HepG2 (cell line): ENCODE data around the gene SHQ1. TPM values are rescaled to one million over a fixed set of nuclear protein-coding genes. Genes with fewer than 3 reads are reported as not detected.

Experiments used
- ATAC-seq: fragments of 200-7000 bp; cut with Tn5 transposase; 3 replicates; pipeline ENCODE4 v1.9.1; 2020; ENCODE audit warnings: mild to moderate bottlenecking, moderate library complexity
- Bru-seq: library from RNA; stranded (reverse); fragments of 400-500 nt; gene quantifications from one replicate; lab custom pipeline; 2021; lab: Mats Ljungman, UMichigan
- BruChase-seq, 2 experiments: library from RNA; stranded (reverse); fragments of 400-500 nt; gene quantifications; one replicate each; lab custom pipeline; 2021; lab: Mats Ljungman, UMichigan
- BruUV-seq: library from RNA; stranded (reverse); fragments of 400-500 nt; replicated peaks from 2 replicates; lab custom pipeline; 2021; lab: Mats Ljungman, UMichigan
- CTCF ChIA-PET: fragments of 300-600 bp; formaldehyde crosslinking; extraction: SDS; loops from one replicate; lab custom pipeline; 2021; ENCODE audit warnings: low total read pairs, inconsistent platforms, low intra/inter-chr PET ratio; lab: Yijun Ruan, JAX
- POLR2A ChIA-PET: fragments of 350-600 bp; sonication (Branson Sonifier 250); formaldehyde crosslinking; loops from one replicate; lab custom pipeline; 2020; ENCODE audit warnings: antibody characterized with exemption, inconsistent platforms; lab: Yijun Ruan, JAX
- DNase-seq: peaks from one replicate; pipeline ENCODE4 v3.0.0-alpha.2; 2015; ENCODE audit warnings: low spot score
- FAIRE-seq: peaks from 3 replicates; lab custom pipeline; 2011; peaks lifted over from hg19 to GRCh38; lab: Jason Lieb, UNC
- H2AFZ ChIP-seq: one replicate; pipeline ENCODE4 v1.6.1; 2011; ENCODE audit warnings: low read length, inconsistent platforms
- H3K27ac ChIP-seq: fragments of 300-600 bp; 3 replicates; pipeline ENCODE4 v1.8.0; 2011; ENCODE audit warnings: mixed run types, mild to moderate bottlenecking, mixed read lengths, low read length, inconsistent platforms; ENCODE audit not compliant: insufficient read depth; ENCODE audit errors: extremely low read length
- H3K27me3 ChIP-seq, 2 experiments: fragments of 200-600 bp in 1 of 2; 2 replicates in 1 of 2; 3 replicates in 1 of 2; pipeline versions ENCODE4 v1.6.0 to v1.8.0; 2011; ENCODE audit warnings: low read length in 2 of 2, mild to moderate bottlenecking in 2 of 2, moderate library complexity in 2 of 2, inconsistent platforms in 1 of 2; ENCODE audit not compliant: insufficient read depth in 2 of 2, control insufficient read depth in 1 of 2
- H3K36me3 ChIP-seq, 2 experiments: fragments of 200-600 bp in 1 of 2; replicated peaks in 1 of 2; 2 replicates in 1 of 2; 3 replicates in 1 of 2; pipeline versions ENCODE4 v1.5.1 to v1.8.0; 2011; ENCODE audit warnings: low read length in 2 of 2, inconsistent platforms in 1 of 2; ENCODE audit not compliant: insufficient read depth in 2 of 2, control insufficient read depth in 1 of 2
- H3K4me1 ChIP-seq: 2 replicates; pipeline ENCODE4 v1.5.1; 2012; ENCODE audit warnings: low read length, inconsistent platforms; ENCODE audit not compliant: insufficient read depth
- H3K4me2 ChIP-seq: 2 replicates; pipeline ENCODE4 v1.6.0; 2011; ENCODE audit warnings: low read depth, low read length, inconsistent platforms
- H3K4me3 ChIP-seq, 3 experiments: fragments of 200-600 bp in 1 of 3; sonication (generic), shearing (Covaris generic) in 1 of 3; replicated peaks in 1 of 3; 2 replicates each; pipeline ENCODE4 v1.5.1; 2011 to 2016; ENCODE audit warnings: low read length in 3 of 3, inconsistent platforms in 2 of 3, low read depth in 2 of 3, mild to moderate bottlenecking in 2 of 3, control low read depth in 1 of 3, mixed read lengths in 1 of 3; ENCODE audit not compliant: insufficient read depth in 1 of 3
- H3K79me2 ChIP-seq: one replicate; pipeline ENCODE4 v1.6.1; 2011; ENCODE audit warnings: low read length, inconsistent platforms; ENCODE audit not compliant: insufficient read depth
- H3K9ac ChIP-seq: 2 replicates; pipeline ENCODE4 v1.6.0; 2011; ENCODE audit warnings: mild to moderate bottlenecking, low read depth, low read length, inconsistent platforms; ENCODE audit not compliant: insufficient read depth
- H3K9me3 ChIP-seq: 2 replicates; pipeline ENCODE4 v1.5.1; 2012; ENCODE audit warnings: mild to moderate bottlenecking, low read length
- H4K20me1 ChIP-seq: 2 replicates; pipeline ENCODE4 v1.6.0; 2011; ENCODE audit warnings: inconsistent platforms, mild to moderate bottlenecking, low read length, moderate library complexity; ENCODE audit not compliant: insufficient read depth
- AKAP8 ChIP-seq: sonication (generic); formaldehyde crosslinking; IDR thresholded peaks from 2 replicates; pipeline ENCODE4 v1.5.1; 2020; ENCODE audit warnings: mild to moderate bottlenecking, missing genetic modification reagents
- NR3C1 ChIP-seq: sonication (generic); formaldehyde crosslinking; IDR thresholded peaks from 2 replicates; pipeline ENCODE4 v1.4.0; 2020; ENCODE audit warnings: missing genetic modification reagents
- RFX3 ChIP-seq: IDR thresholded peaks from 2 replicates; pipeline ENCODE4 v1.6.1; 2016; ENCODE audit warnings: missing biosample characterization, missing genetic modification reagents
- RXRB ChIP-seq: IDR thresholded peaks from 2 replicates; pipeline ENCODE4 v1.6.1; 2016; ENCODE audit warnings: borderline replicate concordance, missing genetic modification reagents, missing compliant biosample characterization
- SP4 ChIP-seq: sonication (generic); formaldehyde crosslinking; IDR thresholded peaks from 2 replicates; pipeline ENCODE4 v1.8.1; 2023; ENCODE audit warnings: mild to moderate bottlenecking, missing genetic modification reagents
- SRSF1 ChIP-seq: fragments of 200-400 bp; formaldehyde crosslinking; optimal IDR thresholded peaks from 2 replicates; pipeline ENCODE3; 2017; ENCODE audit warnings: mild to moderate bottlenecking, low read depth, low read length, moderate library complexity
- WIZ ChIP-seq: sonication (generic); formaldehyde crosslinking; IDR thresholded peaks from 2 replicates; pipeline ENCODE4 v1.5.1; 2020; ENCODE audit warnings: mild to moderate bottlenecking, missing genetic modification reagents
- ZNF607 ChIP-seq: sonication (generic); formaldehyde crosslinking; IDR thresholded peaks from 2 replicates; pipeline ENCODE4 v1.5.1; 2020; ENCODE audit warnings: missing genetic modification reagents, mild to moderate bottlenecking, borderline replicate concordance
- ZNF615 ChIP-seq: sonication (generic); formaldehyde crosslinking; IDR thresholded peaks from 2 replicates; pipeline ENCODE4 v1.5.0; 2020; ENCODE audit warnings: mild to moderate bottlenecking, missing genetic modification reagents, borderline replicate concordance
- ZNF724P ChIP-seq: sonication (generic); formaldehyde crosslinking; IDR thresholded peaks from 2 replicates; pipeline ENCODE4 v1.8.0; 2022; ENCODE audit warnings: missing genetic modification reagents, borderline replicate concordance
- WGBS: methylation state at CpG from one replicate; pipeline ENCODE4 v1.1.6; 2017; ENCODE audit warnings: low lambda C conversion rate; 5-methylcytosine and 5-hydroxymethylcytosine counted together
- in situ Hi-C: cut with HindIII; loops from 2 replicates; pipeline ENCODE4 v1.10.0; 2017; ENCODE audit warnings: low pct_unique_long_range_greater_than_20kb; ENCODE audit not compliant: extremely low pct_ligation_motif_present
- intact Hi-C: fragments of 100-400 bp; cut with micrococcal nuclease; formaldehyde crosslinking; loops from one replicate; pipeline ENCODE4 v1.10.0; 2022; ENCODE audit not compliant: unreplicated experiment
- long read RNA-seq, 2 experiments: library from RNA in 1 of 2; library from polyadenylated mRNA in 1 of 2; stranded (forward) in 1 of 2; unstranded in 1 of 2; transcript quantifications; one replicate each; pipeline ENCODE4 v2.0.0, GENCODE V29; 2019 to 2022
- polyA minus RNA-seq, 3 experiments: library from RNA; depleted of rRNA, polyadenylated mRNA; stranded (reverse); fragments of >200 nt; gene quantifications; 2 replicates each; pipeline ENCODE4 v1.2.3, GENCODE V29; 2011; ENCODE audit warnings: low replicate concordance in 1 of 3
- polyA plus RNA-seq, 8 experiments: library from polyadenylated mRNA; depleted of rRNA in 3 of 8; stranded (reverse) in 7 of 8; unstranded in 1 of 8; fragments of >200 nt; fragmentation: Illumina TruSeq in 4 of 8; extraction: Trizol in 4 of 8; gene quantifications; 2 replicates each; pipeline versions ENCODE4 v1.2.1 to v1.2.3, GENCODE V29; 2011 to 2016; ENCODE audit warnings: low read depth in 4 of 8, missing spikeins in 1 of 8, mixed read lengths in 1 of 8; ENCODE audit not compliant: insufficient read depth in 1 of 8
- total RNA-seq, 5 experiments: library from RNA; depleted of rRNA; stranded (reverse); fragments of >200 nt; fragmentation: Illumina TruSeq; extraction: Trizol; gene quantifications; 2 replicates each; pipeline ENCODE4 v1.2.3, GENCODE V29; 2016; ENCODE audit warnings: low read depth in 1 of 5
- TF ChIP-seq, protein P1 (sequence below): sonication (generic); formaldehyde crosslinking; IDR thresholded peaks from 2 replicates; pipeline ENCODE4 v1.4.0; 2020; ENCODE audit warnings: missing genetic modification reagents
- TF ChIP-seq, protein P2 (sequence below): sonication (generic); formaldehyde crosslinking; IDR thresholded peaks from 2 replicates; pipeline ENCODE4 v1.4.0; 2020; ENCODE audit warnings: mild to moderate bottlenecking, missing genetic modification reagents

SHQ1 gene
- total RNA-seq (2016; rRNA removed; fragmentation: Illumina TruSeq; extraction: Trizol) (20.3 and 25.6 TPM in 2 replicates), polyA plus RNA-seq (2011; rRNA removed) (5.0 and 5.5 TPM in 2 replicates), polyA minus RNA-seq (2011; rRNA and poly(A)+ RNA removed; ENCODE audit: low replicate concordance) (6.6 and 12.3 TPM in 2 replicates), Bru-seq, nascent RNA (percentile 63 among the genes with signal in this experiment), BruChase-seq, experiment 1, labeled RNA remaining after a 6-hour chase (percentile 61 among the genes with signal in this experiment), BruChase-seq, experiment 2, labeled RNA remaining after a 2-hour chase (percentile 59 among the genes with signal in this experiment)
- total RNA-seq (2016; cell fraction: cytosol; rRNA removed; fragmentation: Illumina TruSeq; extraction: Trizol; ENCODE audit: low read depth), result 9.3 and 13.0 TPM in 2 replicates
- total RNA-seq (2016; cell fraction: insoluble cytoplasmic fraction; rRNA removed; fragmentation: Illumina TruSeq; extraction: Trizol), result 17.7 and 24.7 TPM in 2 replicates
- total RNA-seq (2016; cell fraction: membrane; rRNA removed; fragmentation: Illumina TruSeq; extraction: Trizol), result 6.5 and 7.1 TPM in 2 replicates
- total RNA-seq (2016; cell fraction: nucleus; rRNA removed; fragmentation: Illumina TruSeq; extraction: Trizol), result 20.6 and 22.1 TPM in 2 replicates
- polyA plus RNA-seq (2011; cell fraction: cytosol; rRNA removed), result 3.1 and 4.6 TPM in 2 replicates
- 3.0 and 3.3 TPM in 2 replicates for polyA plus RNA-seq (2011; cell fraction: nucleus; rRNA removed)
- 5.9 and 6.0 TPM in 2 replicates for polyA plus RNA-seq (2012)
- 0.74 and 0.79 TPM in 2 replicates for polyA plus RNA-seq (2016; cell fraction: cytosol; fragmentation: Illumina TruSeq; extraction: Trizol; ENCODE audit: low read depth)
- polyA plus RNA-seq (2016; cell fraction: insoluble cytoplasmic fraction; fragmentation: Illumina TruSeq; extraction: Trizol; ENCODE audit: low read depth), result 18.7 and 19.3 TPM in 2 replicates
- 2.2 and 2.4 TPM in 2 replicates for polyA plus RNA-seq (2016; cell fraction: membrane; fragmentation: Illumina TruSeq; extraction: Trizol; ENCODE audit: low read depth)
- polyA plus RNA-seq (2016; cell fraction: nucleus; fragmentation: Illumina TruSeq; extraction: Trizol; ENCODE audit: insufficient read depth, low read depth), result 8.3 and 9.9 TPM in 2 replicates
- 3.9 and 5.8 TPM in 2 replicates for polyA minus RNA-seq (2011; cell fraction: cytosol; rRNA and poly(A)+ RNA removed)
- polyA minus RNA-seq (2011; cell fraction: nucleus; rRNA and poly(A)+ RNA removed), result 22.3 and 26.3 TPM in 2 replicates
- long read RNA-seq, experiment 1, transcript SHQ1-201 (11 exons, 2,879 nt), result major isoform, 13 of 14 reads
- long read RNA-seq, experiment 1, partial matches to known transcripts, result 0 of 14 reads
- long read RNA-seq, experiment 1, other reads (novel, unspliced or antisense), result 1 of 14 reads
- long read RNA-seq, experiment 2, transcript SHQ1-201 (11 exons, 2,879 nt), result major isoform, 15 of 23 reads
- long read RNA-seq, experiment 2, partial matches to known transcripts, result 0 of 23 reads
- long read RNA-seq, experiment 2, other reads (novel, unspliced or antisense), result 8 of 23 reads

DNA sequence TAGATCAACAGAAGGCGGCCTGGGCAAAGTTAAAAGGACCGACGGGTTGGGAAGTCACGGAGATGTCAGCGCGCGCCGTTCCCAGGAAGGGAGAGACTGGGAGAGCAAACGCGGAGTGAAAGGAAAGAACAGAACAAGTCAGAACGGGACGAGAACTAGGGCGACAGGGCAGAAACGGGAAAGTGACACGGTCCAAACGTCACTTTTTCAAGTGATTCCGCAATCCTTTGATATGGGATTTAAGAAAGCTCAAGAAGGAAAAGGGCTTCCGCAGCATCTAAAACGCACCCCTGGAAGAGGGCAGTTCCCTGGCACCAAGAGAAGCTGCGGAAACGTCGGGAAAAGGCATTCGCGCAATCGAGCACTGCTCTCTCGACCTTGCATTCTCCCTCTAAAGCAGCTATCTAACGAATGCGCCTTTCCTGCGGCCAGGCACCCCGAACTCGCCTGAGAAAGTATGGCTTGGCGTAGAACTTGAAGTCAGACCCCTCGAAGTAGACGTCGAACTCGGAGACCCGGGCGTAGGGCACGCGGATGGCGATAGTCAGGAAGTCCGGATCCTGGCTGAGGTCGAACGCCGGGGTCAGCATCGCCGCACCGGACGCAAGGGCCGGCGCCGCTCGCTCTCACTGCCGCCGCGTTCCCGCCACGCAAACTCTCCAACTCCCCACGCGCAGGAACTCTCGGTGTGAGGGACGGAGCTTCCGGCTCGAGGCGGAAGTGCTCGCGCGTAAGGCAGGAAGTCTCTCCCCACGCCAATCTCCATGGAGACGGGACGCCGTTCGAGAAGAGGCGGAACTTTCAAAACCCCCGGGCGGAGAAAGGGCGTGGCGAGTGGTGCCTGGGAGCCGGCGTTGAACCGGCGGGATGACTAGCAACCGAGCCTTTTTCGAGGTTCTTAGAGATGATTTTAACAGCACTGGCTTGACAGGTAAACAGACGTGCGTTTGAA lies at the start of gene SHQ1:
TSS of gene SHQ1 (minus strand) at position 695 of the 952 bp plus-strand sequence. CDS start at position 590, 105 bp downstream.
- H3K4me3 ChIP-seq, result peak within 1 kb of the TSS; percentile 76 to 97 (median 91)
- in situ Hi-C loops, result loop anchor here (10.0 kb wide), 1 partner anchor 237 kb away; no protein-coding TSS in a partner anchor
- H4K20me1 ChIP-seq, result no peaks in the 10 kb centered on the region
- ChIA-PET POLR2A (interaction anchor here (1.0 kb wide), 1 partner anchor 696 kb away, joined by 3 read pairs; no protein-coding TSS in a partner anchor), CTCF (no interaction called here)
- no TSS peak for BruUV-seq
- H3K79me2 ChIP-seq, result peaks cover 29% of the 10 kb centered on the region
- H2AFZ ChIP-seq, result peak within 1 kb of the TSS; percentile 96
- DNase-seq (peak; percentile 91), FAIRE-seq (peak; percentile 71), ATAC-seq (peak; percentile 97)
- H3K27me3 ChIP-seq, result no peaks in the 10 kb centered on the region; a peak in 1 of 5 replicates
- intact Hi-C loops, result loop anchor here (2.0 to 5.0 kb wide), 2 partner anchors 39 to 91 kb away; partner anchors contain the start of gene GXYLT2
- WGBS, result under 1% methylated on average over 62 of the region's 86 CpGs
- H3K36me3 ChIP-seq, result no peaks in the 10 kb centered on the region
- H3K4me1 ChIP-seq, result peaks cover 45% of the 10 kb centered on the region
- peak within 1 kb of the TSS; percentile 77 for H3K9ac ChIP-seq
- H3K4me2 ChIP-seq, result peak within 1 kb of the TSS; percentile 96
- H3K27ac ChIP-seq, result peak within 1 kb of the TSS; percentile 57
- no peaks in the 10 kb centered on the region for H3K9me3 ChIP-seq
- peak; percentile 95 for TF ChIP-seq ZNF724P (CRISPR knock-in tag)
- peak; percentile 84; the same call in 1 of the 2 replicates for TF ChIP-seq WIZ (CRISPR knock-in tag)
- TF ChIP-seq, protein P1, sequence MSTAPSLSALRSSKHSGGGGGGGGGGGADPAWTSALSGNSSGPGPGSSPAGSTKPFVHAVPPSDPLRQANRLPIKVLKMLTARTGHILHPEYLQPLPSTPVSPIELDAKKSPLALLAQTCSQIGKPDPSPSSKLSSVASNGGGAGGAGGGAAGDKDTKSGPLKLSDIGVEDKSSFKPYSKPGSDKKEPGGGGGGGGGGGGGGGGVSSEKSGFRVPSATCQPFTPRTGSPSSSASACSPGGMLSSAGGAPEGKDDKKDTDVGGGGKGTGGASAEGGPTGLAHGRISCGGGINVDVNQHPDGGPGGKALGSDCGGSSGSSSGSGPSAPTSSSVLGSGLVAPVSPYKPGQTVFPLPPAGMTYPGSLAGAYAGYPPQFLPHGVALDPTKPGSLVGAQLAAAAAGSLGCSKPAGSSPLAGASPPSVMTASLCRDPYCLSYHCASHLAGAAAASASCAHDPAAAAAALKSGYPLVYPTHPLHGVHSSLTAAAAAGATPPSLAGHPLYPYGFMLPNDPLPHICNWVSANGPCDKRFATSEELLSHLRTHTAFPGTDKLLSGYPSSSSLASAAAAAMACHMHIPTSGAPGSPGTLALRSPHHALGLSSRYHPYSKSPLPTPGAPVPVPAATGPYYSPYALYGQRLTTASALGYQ (CRISPR knock-in tag), result 0 out of 2 replicates have a peak, but pooled peaks have one; percentile 42
- peak; percentile 97 for TF ChIP-seq RFX3 (CRISPR knock-in tag)
- no peak for TF ChIP-seq NR3C1 (CRISPR knock-in tag)
- TF ChIP-seq RXRB (CRISPR knock-in tag), result peak; percentile 47; the same call in 1 of the 2 replicates
- TF ChIP-seq SRSF1, result no peak
- TF ChIP-seq ZNF615 (CRISPR knock-in tag), result no peak
- TF ChIP-seq SP4 (CRISPR knock-in tag), result peak; percentile 21; the same call in 1 of the 2 replicates
- peak; percentile 87 for TF ChIP-seq ZNF607 (CRISPR knock-in tag)
- peak; percentile 48; the same call in 1 of the 2 replicates for TF ChIP-seq AKAP8 (CRISPR knock-in tag)
- TF ChIP-seq, protein P2, sequence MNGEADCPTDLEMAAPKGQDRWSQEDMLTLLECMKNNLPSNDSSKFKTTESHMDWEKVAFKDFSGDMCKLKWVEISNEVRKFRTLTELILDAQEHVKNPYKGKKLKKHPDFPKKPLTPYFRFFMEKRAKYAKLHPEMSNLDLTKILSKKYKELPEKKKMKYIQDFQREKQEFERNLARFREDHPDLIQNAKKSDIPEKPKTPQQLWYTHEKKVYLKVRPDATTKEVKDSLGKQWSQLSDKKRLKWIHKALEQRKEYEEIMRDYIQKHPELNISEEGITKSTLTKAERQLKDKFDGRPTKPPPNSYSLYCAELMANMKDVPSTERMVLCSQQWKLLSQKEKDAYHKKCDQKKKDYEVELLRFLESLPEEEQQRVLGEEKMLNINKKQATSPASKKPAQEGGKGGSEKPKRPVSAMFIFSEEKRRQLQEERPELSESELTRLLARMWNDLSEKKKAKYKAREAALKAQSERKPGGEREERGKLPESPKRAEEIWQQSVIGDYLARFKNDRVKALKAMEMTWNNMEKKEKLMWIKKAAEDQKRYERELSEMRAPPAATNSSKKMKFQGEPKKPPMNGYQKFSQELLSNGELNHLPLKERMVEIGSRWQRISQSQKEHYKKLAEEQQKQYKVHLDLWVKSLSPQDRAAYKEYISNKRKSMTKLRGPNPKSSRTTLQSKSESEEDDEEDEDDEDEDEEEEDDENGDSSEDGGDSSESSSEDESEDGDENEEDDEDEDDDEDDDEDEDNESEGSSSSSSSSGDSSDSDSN, result peak; percentile 77
